Thoracic aorta (tissue), 2 donors: ENCODE results near the gene BMPER. TPM values are rescaled to one million over a fixed set of nuclear protein-coding genes. Genes with fewer than 3 reads are reported as not detected.

Source experiments
- ATAC-seq: fragments of 150-250 bp; one replicate; pipeline ENCODE4 v1.8.0; 2017; ENCODE audit warnings: low read depth; ENCODE audit not compliant: insufficient number of reproducible peaks, low FRiP score
- DNase-seq: peaks from one replicate; pipeline ENCODE4 v3.0.0-alpha.2; 2020; ENCODE audit warnings: low spot score
- H3K27ac ChIP-seq, 2 donors: fragments of 200-600 bp; sonication (generic); 1 replicate in 1 of 2; 2 replicates in 1 of 2; pipeline ENCODE4 v1.5.1; 2016; ENCODE audit warnings: mild to moderate bottlenecking in 2 of 2, moderate library complexity in 2 of 2
- H3K27me3 ChIP-seq: fragments of 200-600 bp; sonication (generic); replicated peaks from 2 replicates; pipeline ENCODE4 v1.6.0; 2016; ENCODE audit warnings: mild to moderate bottlenecking; ENCODE audit not compliant: insufficient read depth
- H3K36me3 ChIP-seq: fragments of 200-600 bp; sonication (generic); one replicate; pipeline ENCODE4 v1.5.1; 2016
- H3K4me1 ChIP-seq, 2 donors: fragments of 200-600 bp; sonication (generic); 1 replicate in 1 of 2; 2 replicates in 1 of 2; pipeline versions ENCODE4 v1.5.1 to v1.6.0; 2016; ENCODE audit warnings: low read depth in 2 of 2, mild to moderate bottlenecking in 1 of 2; ENCODE audit not compliant: control insufficient read depth in 1 of 2
- H3K4me3 ChIP-seq: fragments of 200-600 bp; sonication (generic); 2 replicates; pipeline ENCODE4 v1.5.1; 2016; ENCODE audit warnings: mild to moderate bottlenecking
- H3K9me3 ChIP-seq: fragments of 200-600 bp; sonication (generic); 2 replicates; pipeline ENCODE4 v1.5.1; 2016
- total RNA-seq, 2 donors: library from RNA; depleted of rRNA; stranded (reverse); fragments of >200 nt; gene quantifications; one replicate each; pipeline versions ENCODE4 v1.1.0 to v1.2.3, GENCODE V29; 2016
- TF ChIP-seq, protein P1 (sequence below): fragments of 200-600 bp; sonication (generic); IDR thresholded peaks from one replicate; pipeline ENCODE4 v1.5.1; 2019; ENCODE audit warnings: antibody characterized with exemption

Gene BMPER
- total RNA-seq, 2 donors from 2014 or later, result 0.54 to 2.3 TPM

GRCh38 chr7:33968591-33968990, 63.3 kb downstream of the BMPER start:
- no peaks in the 10 kb centered on the region for H3K36me3 ChIP-seq
- DNase-seq (no peak), ATAC-seq (no peak)
- H3K9me3 ChIP-seq, result no peaks in the 10 kb centered on the region
- no peaks in the 10 kb centered on the region for H3K27me3 ChIP-seq
- H3K27ac ChIP-seq, result no peak overlapping the region
- no peaks in the 10 kb centered on the region for H3K4me1 ChIP-seq
- H3K4me3 ChIP-seq, result no peak overlapping the region
- TF ChIP-seq, protein P1, sequence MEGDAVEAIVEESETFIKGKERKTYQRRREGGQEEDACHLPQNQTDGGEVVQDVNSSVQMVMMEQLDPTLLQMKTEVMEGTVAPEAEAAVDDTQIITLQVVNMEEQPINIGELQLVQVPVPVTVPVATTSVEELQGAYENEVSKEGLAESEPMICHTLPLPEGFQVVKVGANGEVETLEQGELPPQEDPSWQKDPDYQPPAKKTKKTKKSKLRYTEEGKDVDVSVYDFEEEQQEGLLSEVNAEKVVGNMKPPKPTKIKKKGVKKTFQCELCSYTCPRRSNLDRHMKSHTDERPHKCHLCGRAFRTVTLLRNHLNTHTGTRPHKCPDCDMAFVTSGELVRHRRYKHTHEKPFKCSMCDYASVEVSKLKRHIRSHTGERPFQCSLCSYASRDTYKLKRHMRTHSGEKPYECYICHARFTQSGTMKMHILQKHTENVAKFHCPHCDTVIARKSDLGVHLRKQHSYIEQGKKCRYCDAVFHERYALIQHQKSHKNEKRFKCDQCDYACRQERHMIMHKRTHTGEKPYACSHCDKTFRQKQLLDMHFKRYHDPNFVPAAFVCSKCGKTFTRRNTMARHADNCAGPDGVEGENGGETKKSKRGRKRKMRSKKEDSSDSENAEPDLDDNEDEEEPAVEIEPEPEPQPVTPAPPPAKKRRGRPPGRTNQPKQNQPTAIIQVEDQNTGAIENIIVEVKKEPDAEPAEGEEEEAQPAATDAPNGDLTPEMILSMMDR, result no peak

DNA sequence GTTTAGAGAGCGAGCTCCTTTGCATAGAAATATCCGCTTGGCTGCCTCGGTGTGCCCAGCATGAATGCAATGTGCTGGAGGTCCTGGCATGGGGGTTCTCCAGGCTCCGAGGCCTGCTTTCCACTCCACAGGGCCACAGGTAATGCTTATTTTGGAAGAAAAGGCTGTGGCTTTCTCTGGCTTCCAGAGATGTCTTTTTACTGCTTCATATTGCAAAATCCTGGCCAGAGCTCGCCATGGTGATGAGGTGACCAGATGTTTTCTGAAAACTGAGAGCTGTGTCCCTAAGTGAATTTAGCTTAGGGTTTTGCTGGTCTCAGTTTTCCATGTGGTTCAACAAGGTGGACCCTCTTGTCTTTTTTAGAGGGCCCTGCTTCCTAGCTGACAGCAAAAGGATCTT, 65.2 kb downstream of the BMPER start:
- Histone ChIP-seq H3K36me3 (no peaks in the 10 kb centered on the region), H3K27ac (no peak overlapping the region), H3K4me1 (no peaks in the 10 kb centered on the region), H3K9me3 (no peaks in the 10 kb centered on the region), H3K27me3 (no peaks in the 10 kb centered on the region), H3K4me3 (no peak overlapping the region)
- ATAC-seq (no peak), DNase-seq (no peak)
- TF ChIP-seq, protein P1, result no peak

- Histone ChIP-seq H3K36me3 (no peaks in the 10 kb centered on the region), H3K4me3 (no peak overlapping the region), H3K27ac (no peak overlapping the region), H3K4me1 (no peaks in the 10 kb centered on the region), H3K27me3 (no peaks in the 10 kb centered on the region), H3K9me3 (no peaks in the 10 kb centered on the region)
- ATAC-seq (no peak), DNase-seq (no peak)
- TF ChIP-seq, protein P1, result no peak
Measured at GRCh38 chr7:33971106-33971505, 65.8 kb downstream of the BMPER start.

DNA sequence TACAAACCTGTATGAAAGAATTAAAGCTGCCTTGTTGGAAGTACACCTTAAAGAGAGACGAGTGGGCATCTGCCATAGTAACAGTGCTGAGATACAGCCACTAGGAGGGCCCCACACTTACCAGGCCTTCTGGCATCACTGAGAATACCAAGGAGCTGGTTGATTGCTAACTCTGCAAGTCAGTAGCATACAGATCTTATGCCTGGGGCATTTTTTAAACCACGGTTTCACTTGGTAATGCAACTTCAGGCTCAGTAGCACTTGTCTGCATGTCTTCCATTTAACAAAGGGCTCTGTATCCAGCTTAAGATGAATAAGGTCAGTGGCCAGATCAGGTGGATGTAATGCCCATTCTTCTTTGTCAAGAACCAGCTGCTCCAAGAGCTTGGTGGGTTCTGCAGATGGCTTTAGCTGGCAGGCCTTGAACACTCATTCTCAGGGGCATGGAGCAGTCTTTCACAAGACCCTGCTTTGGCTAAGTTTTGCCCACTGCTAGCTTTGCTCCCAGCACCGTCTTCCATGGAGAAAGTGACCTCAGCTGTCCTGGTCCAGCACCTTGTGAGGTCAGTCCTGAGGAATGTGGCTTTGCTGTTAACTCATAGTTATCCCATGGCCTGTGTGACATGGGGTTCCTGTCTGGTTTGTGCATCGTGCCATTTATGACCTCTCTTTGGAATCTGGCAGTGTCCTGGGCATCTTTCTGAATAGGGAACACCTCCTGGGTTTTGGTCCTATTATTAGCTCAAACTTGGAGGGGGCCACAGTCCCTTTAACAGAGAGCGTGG, 68.1 kb downstream of the BMPER start:
- Histone ChIP-seq H3K27me3 (no peaks in the 10 kb centered on the region), H3K36me3 (no peaks in the 10 kb centered on the region), H3K27ac (no peak overlapping the region), H3K4me3 (no peak overlapping the region), H3K4me1 (no peaks in the 10 kb centered on the region), H3K9me3 (no peaks in the 10 kb centered on the region)
- DNase-seq (no peak), ATAC-seq (no peak)
- TF ChIP-seq, protein P1, result no peak

GRCh38 chr7:33979300-33979806, 74.0 kb downstream of the BMPER start:
- Histone ChIP-seq H3K27me3 (no peaks in the 10 kb centered on the region), H3K36me3 (no peaks in the 10 kb centered on the region), H3K9me3 (no peaks in the 10 kb centered on the region), H3K27ac (no peak overlapping the region), H3K4me1 (no peaks in the 10 kb centered on the region), H3K4me3 (no peak overlapping the region)
- no peak for DNase-seq
- no peak for ATAC-seq
- TF ChIP-seq, protein P1, result no peak
